ENCODE measurements around the gene CIC.

Gene CIC

DNA sequence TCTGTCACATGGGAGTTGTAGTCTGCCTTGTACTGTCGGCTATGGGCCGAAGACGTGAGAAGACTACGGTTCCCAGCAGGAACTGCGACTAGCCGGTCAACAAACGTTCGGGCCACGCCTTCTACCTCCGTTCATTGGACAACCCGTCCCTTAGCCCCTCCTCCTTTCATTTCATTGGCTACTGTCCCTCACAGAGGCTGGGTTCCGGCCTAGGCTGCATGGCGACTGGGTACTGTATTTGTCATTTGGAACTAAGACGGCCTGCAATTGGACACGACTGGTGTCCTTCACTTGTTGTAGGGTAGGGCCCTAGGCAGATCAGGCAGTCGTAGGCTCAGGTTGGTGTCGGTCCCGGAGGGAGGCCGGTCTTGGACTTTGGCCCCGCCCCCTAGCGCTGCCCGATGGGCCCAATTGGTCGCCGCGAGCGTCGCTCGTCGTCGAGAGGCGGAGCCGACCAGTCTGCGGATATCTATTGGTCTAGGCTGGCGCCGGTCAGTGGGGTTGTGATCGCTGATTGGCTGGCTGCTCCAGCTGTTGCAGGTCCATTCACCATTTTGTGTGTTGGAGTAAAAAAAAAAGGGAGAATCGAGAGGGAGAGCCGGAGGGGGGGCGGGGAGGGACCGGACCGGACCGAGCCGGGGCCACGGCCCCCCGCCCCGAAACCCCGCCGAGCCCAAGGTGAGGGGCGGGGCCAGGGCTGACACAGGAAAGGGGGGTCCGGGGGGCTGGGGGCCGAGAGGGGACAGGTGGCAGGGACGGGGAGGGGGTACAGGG, at the start of gene CIC:
TSS of gene CIC (plus strand) at position 549 of the 774 bp plus-strand sequence. CDS start 2,532 bp downstream, outside the sequence.
- DNase-seq: peak; percentile 100

DNA sequence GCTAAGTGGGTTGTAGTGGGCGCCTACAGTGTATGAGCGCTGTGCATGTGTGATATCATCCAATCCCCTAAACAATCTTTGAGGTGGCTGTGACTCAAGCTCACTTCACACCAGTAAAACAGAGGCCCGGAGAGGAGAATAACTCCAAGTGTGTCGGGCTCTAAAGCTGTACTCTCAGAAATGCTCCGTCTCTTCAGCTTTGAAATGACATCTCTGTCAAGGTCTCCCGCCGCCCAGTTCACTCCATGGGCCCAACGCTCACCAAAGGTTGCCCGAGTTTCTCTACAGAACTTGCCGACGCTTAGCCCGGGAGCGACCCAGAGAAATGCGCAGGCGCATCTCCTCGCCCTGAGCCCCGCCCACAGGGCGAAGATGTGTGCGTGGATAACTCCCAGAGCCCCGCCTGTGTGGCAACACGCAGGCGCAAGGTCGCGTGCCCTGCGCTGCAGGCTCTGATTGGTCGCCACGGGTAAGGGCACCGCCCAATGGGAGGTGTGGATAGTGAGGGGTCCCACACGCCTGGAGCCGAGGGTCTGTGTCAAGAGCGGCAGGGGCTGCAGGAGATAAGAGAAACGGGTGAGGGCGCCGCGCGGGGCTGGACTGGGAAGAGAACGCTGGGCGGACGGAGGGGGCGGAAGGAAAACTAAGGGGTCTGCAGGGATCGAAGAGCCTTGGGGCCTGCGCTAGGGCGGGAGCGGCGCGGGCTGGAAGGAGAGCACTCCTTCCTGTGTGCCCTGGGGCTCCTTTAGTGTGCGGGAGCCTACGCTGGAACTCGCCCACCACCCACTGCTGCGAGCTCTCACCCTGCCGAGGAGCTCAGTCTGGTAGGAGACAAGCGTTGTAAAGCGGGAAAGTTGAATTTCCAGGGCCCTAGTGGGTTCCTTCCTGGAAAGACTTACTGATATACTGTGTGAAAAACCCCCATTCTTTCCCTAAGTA, 49.0 kb upstream of the CIC start, which contains the start of gene ZNF526:
TSS of gene ZNF526 (plus strand) at position 501 of the 939 bp plus-strand sequence. CDS start 4,092 bp downstream, outside the sequence.
- DNase-seq: peak; percentile 98

DNA sequence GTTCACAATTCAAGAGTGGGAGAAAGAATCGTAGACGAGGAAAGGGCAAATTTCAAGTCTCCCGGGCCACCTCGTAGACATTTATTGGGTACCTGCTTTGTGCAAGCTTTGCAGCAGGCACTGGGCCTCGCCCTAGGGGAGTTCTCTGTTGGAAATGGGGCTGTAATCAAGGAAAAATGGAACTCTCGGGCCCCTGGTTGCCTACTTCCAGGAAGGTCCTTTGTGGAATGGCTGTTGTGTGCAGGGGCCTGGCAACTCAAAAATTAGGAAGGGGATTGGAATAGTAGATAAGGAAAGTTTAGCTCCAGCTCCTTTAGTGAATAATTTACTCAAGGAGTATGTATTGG, 48.3 kb upstream of the CIC start:
- no peak for DNase-seq

DNA sequence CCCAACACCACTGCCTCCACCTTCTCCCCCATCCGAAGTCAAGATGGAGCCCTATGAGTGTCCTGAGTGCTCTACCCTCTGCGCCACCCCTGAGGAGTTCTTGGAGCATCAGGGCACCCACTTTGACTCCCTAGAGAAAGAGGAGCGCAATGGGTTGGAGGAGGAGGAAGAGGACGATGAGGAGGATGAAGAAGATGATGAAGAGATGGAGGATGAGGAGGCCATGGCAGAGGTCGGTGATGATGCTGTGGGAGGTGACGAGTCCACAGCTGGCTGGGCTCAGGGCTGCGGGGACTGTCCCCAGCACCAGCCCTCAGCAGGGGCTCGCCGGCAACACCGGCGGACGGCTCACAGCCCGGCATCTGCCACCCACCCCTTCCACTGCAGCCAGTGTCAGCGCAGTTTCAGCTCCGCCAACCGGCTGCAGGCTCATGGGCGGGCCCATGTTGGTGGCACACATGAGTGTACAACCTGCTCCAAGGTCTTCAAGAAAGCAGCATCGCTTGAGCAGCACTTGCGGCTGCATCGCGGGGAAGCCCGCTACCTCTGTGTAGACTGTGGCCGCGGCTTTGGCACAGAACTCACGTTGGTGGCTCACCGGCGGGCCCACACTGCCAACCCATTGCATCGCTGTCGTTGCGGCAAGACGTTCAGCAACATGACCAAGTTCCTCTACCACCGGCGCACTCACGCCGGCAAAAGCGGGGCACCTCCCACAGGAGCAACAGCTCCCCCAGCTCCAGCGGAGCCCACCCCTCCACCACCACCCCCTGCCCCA, 43.9 kb upstream of the CIC start:
- no peak for DNase-seq

DNA sequence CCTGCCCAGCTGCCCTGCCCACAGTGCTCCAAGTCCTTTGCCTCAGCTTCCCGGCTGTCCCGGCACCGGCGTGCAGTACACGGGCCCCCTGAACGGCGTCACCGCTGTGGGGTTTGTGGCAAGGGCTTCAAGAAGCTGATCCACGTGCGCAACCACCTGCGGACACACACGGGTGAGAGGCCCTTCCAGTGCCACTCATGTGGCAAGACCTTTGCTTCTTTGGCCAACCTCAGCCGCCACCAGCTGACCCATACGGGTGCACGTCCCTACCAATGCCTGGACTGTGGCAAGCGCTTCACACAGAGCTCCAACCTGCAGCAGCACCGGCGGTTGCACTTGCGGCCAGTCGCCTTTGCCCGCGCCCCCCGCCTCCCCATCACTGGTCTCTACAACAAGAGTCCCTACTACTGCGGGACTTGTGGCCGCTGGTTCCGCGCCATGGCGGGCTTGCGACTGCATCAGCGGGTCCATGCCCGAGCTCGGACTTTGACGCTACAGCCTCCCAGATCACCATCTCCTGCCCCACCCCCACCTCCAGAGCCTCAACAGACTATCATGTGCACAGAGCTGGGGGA, 43.2 kb upstream of the CIC start:
- no peak for DNase-seq

DNA sequence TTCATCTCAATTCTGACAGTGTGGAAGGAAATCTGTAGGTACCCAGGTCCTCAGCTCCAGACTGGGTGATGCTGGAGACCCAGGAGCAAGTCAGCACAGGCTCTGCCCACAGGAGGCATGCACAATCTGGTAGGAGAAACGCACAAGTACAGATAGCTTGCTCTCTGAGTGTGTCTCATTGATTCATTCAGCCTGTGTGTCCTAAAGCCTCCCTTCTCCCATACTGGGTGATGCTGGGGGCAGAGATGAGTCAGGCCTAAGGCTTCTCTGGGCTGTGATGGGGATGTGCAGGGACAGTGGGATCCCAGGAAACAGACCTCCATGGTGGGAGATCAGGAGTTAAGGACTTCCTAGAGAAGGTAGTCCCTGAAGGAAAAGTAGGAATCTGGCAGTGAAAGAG, 42.2 kb upstream of the CIC start:
- no peak for DNase-seq

DNA sequence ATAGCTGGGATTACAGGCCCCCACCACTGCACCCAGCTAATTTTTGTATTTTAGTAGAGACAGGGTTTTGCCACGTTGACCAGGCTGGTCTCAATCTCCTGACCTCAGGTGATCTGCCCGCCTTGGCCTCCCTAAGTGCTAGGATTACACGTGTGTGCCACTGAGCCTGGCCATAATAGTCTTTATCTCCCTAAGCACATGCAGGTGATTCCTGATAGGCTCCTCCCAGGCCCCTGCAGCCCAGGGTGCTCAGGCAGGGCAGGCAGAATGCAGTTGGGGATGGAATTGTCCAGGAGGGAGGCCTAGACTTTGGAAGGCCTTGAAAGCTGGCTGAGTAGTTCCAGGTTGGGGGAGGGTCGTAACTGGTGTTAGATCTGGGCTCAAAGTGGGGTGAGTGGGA, 40.4 kb upstream of the CIC start:
- no peak for DNase-seq

DNA sequence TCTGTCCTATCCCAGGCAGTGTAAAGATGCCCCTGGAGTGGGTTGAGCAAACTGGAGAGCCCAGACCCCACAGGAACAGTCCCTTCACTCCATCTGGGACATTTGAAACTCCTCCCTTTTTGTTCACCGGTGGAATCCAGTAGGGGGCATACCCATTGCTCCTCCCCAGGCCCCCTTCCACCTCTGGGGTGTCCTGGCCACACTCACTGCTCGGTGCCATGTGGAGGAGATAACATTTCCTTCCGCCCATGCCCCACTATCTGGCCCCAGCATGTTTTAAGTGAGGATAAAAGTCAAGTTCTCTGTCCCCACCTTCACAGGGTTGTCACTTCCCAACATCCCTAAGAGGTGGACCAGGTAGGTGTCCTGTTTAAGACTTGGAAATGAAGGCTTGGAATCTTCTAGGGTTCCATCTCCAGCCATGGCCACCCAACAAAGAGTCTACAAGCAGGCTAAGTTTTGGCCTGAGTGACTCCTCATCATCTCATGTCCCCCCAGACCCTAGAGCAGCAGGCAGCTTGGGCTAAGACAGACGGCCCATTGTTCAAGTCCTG, 39.7 kb upstream of the CIC start:
- no peak for DNase-seq

DNA sequence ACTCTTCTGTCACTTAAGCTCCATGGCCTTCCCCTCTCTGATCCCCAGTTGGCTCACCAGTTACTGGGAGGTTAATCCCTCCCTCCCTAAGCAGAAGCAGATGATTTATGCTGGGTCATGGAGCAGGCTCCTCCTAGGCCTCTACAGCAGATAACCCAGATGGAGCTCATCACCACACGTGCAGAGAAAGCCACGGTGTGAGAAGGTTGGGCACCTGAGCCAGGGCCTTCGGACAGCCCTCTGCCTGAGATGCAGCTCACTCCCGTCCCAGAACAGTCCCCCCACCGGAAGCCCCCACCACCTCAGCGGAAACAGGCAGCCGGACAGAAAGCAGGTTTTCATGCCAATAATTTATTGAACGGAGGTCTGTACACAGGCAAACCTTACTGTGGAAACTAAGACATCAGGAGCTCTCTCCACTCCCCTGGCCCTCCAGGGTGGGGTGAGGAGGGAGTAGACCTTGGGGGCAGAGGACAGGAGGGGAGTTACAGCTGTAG, 39.1 kb upstream of the CIC start:
- no peak for DNase-seq

DNA sequence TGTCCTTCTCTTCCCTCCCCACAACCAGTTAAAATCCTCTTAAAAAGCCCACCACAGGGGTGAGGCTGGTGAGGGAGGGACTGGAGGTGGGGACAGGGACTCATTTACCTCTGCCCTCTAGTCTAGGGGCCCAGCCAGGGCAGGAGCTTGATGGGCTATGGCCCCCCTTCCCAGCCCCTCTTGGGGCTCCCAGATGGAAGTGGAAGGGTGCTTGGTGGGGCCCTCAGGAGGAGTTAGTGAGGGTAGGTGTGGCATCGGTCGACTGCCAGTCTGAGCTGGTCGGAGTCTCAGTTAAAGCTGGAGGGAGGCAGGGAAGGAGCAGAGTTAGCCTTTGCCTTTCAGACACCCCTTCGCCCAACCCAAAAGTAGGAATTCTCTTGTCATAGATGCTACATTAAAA, 38.5 kb upstream of the CIC start:
- no peak for DNase-seq

DNA sequence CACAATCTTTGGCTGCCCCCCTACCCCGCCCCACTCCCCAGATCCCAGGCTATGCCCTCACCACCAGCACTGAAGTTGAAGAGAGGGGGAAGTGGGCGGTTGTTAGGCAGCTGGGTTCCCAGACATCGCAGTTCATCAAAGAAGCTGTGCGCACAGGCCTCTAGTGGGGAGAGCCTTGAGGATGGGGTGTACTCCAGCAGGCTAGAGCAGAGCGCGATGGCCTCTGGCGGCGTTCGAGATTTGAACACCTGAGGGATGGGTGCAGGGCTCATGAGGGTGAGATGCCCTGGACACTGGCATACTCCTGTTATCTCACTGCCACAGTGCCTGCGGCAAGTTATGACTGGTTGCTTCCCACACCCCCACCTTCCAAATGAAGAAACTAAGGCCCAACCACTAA, 36.6 kb upstream of the CIC start:
- no peak for DNase-seq

DNA sequence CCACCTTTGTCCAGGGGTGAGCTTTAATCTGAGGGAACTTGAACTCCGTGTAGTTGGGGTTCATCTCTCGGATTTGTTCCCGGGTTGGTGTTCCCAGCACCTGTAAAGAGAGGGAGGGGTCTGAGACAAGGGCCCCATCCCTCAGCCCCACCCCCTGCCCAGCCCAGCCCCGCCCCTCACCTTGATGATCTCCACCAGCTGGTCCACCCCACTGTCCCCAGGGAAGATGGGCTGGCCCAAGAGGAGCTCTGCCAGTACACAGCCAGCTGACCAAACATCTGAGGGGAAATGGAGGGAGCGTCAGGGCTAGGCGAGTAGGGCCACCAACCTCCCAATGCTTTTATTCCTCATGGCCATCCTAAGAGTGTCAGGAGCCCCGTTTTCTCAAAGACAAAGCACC, 35.9 kb upstream of the CIC start:
- no peak for DNase-seq

DNA sequence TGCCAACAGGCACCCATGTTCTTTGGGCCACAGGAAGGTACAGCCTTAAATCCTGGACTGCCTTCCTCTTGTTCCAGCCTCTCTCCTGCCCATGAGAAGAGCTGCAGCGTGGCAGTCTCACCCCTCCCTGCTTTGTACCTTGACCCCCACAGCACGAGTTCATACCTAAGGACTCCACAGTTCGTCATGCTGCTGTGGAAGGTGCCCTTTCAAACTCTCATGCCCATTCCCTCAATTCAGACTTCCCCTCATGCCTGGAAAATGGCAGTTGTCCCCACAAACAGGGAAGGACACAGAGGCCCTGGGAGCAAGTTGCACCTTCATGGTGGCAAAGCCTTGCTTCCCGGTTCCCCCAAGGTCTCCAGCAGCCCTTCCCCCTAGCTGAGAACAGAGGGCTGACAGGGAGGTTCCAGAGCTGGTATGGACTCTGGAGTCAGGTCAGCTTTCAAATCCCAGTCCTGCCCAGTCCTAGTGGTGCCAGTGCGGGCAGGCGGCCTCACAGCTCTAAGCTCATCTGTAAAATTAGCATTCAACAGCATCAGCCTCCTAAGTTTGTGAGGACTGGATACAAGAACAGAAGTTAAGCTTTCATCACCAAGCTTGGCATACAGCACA, 35.3 kb upstream of the CIC start:
- no peak for DNase-seq

DNA sequence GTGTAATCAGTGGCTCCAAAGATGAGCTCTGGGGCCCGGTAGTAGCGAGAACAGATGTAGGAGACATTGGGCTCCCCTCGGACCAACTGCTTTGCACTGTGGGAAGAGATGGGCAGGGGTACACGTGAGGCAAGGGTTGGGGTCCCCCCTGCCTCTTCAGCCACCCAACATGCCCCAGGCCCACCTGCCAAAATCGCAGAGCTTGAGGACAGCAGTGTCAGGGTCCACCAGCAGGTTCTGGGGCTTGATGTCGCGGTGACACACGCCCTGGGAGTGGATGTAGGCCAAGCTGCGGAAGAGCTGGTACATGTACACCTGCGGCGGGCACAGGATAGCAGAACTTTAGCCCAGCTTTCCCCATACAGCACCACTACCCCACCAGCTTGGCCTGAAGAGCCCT, 34.7 kb upstream of the CIC start:
- no peak for DNase-seq

DNA sequence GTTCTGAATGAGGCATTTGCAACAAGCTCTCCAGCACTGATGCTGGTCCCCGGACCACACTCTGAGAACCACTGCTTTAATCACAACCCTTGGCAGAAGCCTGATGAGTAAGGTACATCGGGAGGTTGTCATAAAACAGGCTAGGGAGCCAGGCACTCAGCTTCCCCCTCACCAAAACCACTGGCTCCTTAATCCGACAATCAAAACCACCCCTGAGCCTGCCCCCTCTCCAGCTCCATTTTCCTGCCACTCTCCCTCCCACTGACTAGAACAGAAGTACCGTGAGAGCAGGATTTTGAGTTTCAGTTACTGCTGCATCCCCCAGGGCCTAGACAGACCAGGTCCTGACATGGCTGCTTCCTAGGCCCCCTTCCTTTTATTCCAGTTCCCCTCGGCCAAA, 33.9 kb upstream of the CIC start:
- DNase-seq: no peak

DNA sequence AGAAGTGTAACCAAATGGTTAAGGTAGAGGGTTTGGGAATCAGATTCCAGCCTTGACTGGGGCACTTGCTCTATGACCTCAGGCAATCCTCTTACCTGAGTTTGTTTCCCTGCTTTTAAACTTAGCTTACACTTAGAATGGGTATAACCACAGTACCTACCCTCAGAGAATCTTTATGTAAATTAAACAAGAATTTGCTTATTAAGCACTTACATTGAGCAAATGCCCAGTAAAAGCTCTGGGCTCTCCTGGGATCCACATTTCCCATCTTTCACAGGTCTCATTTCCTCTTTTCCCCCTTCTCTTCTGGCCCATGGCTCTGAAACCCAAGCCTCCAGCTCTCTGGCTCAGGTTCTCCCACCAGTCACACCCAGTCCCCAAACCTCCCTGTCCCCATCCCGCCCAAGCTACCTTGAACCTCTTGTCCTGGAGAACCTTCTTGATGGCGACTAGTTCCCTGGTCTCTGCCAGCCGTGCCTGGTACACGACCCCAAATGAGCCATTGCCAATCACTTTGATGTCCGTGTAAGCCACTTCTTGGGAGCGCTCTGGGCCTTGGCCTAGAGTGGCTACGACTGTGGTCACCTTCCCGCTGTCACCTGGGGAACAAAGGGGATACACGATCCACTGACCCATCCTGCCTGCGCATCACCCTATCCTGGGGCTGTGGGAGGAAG, 29.4 kb upstream of the CIC start:
- no peak for DNase-seq

DNA sequence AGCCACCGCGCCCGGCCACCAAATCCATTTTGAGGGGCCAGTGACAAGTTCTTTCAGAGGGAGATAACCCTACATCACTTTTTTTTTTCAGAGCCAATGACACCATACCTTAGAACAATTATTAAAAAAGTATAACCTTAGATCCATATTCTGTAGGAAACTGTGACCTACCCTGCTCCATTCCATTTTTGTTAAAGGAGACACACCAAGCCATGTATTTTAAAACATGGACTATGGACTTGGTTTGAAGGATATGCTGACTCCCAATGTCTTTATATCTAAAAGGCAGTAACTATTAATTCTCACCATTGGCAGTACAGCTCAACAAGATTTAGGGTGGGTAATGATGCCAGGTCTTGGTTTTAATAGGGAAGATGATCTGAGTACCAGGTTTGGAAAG, 27.8 kb upstream of the CIC start:
- DNase-seq: no peak

DNA sequence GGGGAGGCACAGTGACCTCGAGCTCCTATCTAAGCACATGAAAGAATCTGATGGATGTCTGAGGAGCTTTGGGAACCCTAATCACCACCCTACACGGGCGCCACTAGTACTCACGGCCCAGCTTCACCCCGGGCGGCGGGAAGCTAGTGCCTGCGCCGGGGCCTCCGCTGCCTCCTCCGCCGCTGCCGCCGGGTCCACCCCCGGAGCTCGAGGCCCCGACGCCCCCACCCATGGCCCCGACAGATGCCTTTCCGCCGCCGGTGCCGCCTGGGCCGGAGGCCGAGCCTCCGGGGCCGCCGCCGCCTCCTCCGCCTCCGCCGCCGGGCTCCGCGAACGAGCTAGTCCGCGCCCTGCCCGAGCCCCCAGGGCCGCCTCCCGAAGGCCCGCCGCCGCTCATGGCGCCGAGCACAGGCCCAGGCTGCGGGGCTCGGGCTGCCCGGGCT, 27.0 kb upstream of the CIC start:
- no peak for DNase-seq

DNA sequence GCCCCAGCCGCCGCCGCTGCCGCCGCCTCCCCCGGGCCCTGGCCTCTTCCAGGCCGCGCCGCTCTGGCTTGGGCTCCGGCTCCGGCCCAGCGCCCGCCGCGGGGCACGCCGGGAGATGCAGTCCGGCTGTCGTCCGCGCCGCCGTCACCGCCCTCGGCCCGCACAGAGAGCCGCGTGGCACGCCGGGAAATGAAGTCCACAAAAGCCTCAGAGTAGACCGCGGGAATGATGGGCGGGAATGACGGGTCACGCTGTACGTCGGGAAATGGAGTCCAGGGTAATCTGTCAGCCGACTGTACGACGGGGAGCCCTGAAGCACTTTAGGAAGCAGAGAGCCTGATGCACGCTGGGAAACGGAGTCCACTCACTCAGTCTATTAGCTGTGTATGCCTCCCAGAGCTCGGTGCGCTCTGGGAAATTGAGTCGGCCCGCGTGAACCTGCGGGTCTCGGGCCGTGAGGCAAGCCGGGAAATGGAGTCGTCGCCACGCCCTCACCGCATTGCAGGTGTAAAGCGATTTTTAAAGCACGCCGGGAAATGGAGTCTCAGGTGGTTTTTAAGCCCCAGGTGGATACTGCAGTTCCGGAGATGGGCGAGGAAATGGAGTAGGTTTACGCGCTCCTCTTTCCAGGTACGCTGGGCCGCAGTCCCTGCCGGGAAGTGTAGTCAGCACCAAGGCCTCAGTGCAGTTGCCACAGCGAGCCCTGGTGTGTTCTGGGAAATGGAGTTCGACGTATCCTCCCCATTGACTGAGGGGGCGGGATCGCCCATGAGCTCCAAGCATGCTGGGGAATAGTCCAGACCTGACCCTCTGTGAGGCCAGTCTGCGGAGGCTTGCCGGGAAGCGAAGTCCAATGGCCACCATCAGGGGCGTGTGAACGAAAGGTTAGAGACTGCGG, 26.3 kb upstream of the CIC start, which contains the start of gene GSK3A:
TSS of gene GSK3A (minus strand) at position 91 of the 898 bp plus-strand sequence. CDS start 137 bp downstream, outside the sequence.
- peak; percentile 97 for DNase-seq
